PC-3 (cell line): ENCODE results near the gene PRSS36. TPM values are rescaled to one million over a fixed set of nuclear protein-coding genes. Genes with fewer than 3 reads are reported as not detected.

ENCODE experiments used
- ATAC-seq: fragments of 200-7000 bp; cut with Tn5 transposase; 2 replicates; pipeline ENCODE4 v1.9.1; 2020; ENCODE audit warnings: mild to moderate bottlenecking, moderate library complexity
- BruUV-seq: library from RNA; stranded (reverse); fragments of 400-500 nt; replicated peaks from 2 replicates; lab custom pipeline; 2021; lab: Mats Ljungman, UMichigan
- CTCF ChIA-PET: fragments of 300-600 bp; sonication (Branson Sonifier 250); formaldehyde crosslinking; loops from one replicate; lab custom pipeline; 2022; ENCODE audit warnings: antibody characterized with exemption; lab: Charles Lee
- POLR2A ChIA-PET: fragments of 300-600 bp; sonication (Branson Sonifier 250); formaldehyde crosslinking; loops from one replicate; lab custom pipeline; 2022; ENCODE audit warnings: antibody characterized with exemption; ENCODE audit not compliant: unreplicated experiment; lab: Charles Lee
- DNase-seq: peaks from one replicate; pipeline ENCODE4 v3.0.0-alpha.2; 2015
- H2AFZ ChIP-seq: fragments of 300-600 bp; sonication (generic); 2 replicates; pipeline ENCODE4 v1.6.0; 2016; ENCODE audit warnings: antibody characterized with exemption, low read length
- H3F3A ChIP-seq: fragments of 300-600 bp; sonication (generic); one replicate; pipeline ENCODE4 v1.6.0; 2017; ENCODE audit warnings: antibody characterized with exemption, low read length, control low read depth, mild to moderate bottlenecking; ENCODE audit not compliant: unreplicated experiment
- H3K27ac ChIP-seq: fragments of 300-600 bp; sonication (generic); 2 replicates; pipeline ENCODE4 v1.5.1; 2016; ENCODE audit warnings: mild to moderate bottlenecking, low read length
- H3K27me3 ChIP-seq: fragments of 300-600 bp; sonication (generic); 2 replicates; pipeline ENCODE4 v1.6.1; 2016; ENCODE audit warnings: low read length, mixed read lengths
- H3K36me3 ChIP-seq: fragments of 300-600 bp; sonication (generic); 2 replicates; pipeline ENCODE4 v1.6.1; 2016; ENCODE audit warnings: low read depth, mixed run types, low read length, mixed read lengths
- H3K4me1 ChIP-seq: fragments of 300-600 bp; sonication (generic); 2 replicates; pipeline ENCODE4 v1.5.1; 2016; ENCODE audit warnings: low read length; ENCODE audit not compliant: insufficient read depth
- H3K4me2 ChIP-seq: fragments of 300-600 bp; sonication (generic); 2 replicates; pipeline ENCODE4 v1.6.0; 2016; ENCODE audit warnings: low read length
- H3K4me3 ChIP-seq: fragments of 300-600 bp; sonication (generic); 2 replicates; pipeline ENCODE4 v1.5.1; 2016; ENCODE audit warnings: mild to moderate bottlenecking, low read length, mixed read lengths
- H3K79me2 ChIP-seq: fragments of 300-600 bp; sonication (generic); 2 replicates; pipeline ENCODE4 v1.6.1; 2017; ENCODE audit warnings: low read length, mixed read lengths
- H3K9ac ChIP-seq: fragments of 300-600 bp; sonication (generic); 2 replicates; pipeline ENCODE4 v1.6.0; 2016; ENCODE audit warnings: mild to moderate bottlenecking, low read length
- H3K9me2 ChIP-seq: fragments of 300-600 bp; sonication (generic); replicated peaks from 2 replicates; pipeline ENCODE4 v1.6.1; 2016; ENCODE audit warnings: mixed run types, low read length, mixed read lengths
- H3K9me3 ChIP-seq: fragments of 300-600 bp; sonication (generic); 2 replicates; pipeline ENCODE4 v1.6.1; 2016; ENCODE audit warnings: low read length, mixed read lengths
- H4K20me1 ChIP-seq: fragments of 300-600 bp; sonication (generic); 2 replicates; pipeline ENCODE4 v1.6.1; 2016; ENCODE audit warnings: low read length, mixed read lengths
- CTCF ChIP-seq: fragments of 300-600 bp; sonication (generic); conservative IDR thresholded peaks from 2 replicates; pipeline ENCODE4 v1.5.1; 2017; ENCODE audit warnings: antibody characterized with exemption, low read depth, mild to moderate bottlenecking, low read length
- EZH2 ChIP-seq: fragments of 300-600 bp; sonication (generic); IDR thresholded peaks from one replicate; pipeline ENCODE4 v1.6.1; 2017; ENCODE audit warnings: antibody characterized with exemption, mild to moderate bottlenecking, low read length; ENCODE audit not compliant: unreplicated experiment
- EZH2phosphoT487 ChIP-seq: fragments of 300-600 bp; sonication (generic); IDR thresholded peaks from 2 replicates; pipeline ENCODE4 v1.6.1; 2018; ENCODE audit warnings: mild to moderate bottlenecking, antibody characterized with exemption, low read length, borderline replicate concordance
- intact Hi-C: fragments of 100-400 bp; cut with micrococcal nuclease; formaldehyde crosslinking; loops from 2 replicates; pipeline ENCODE4 v1.9.0; 2023
- total RNA-seq: library from RNA; depleted of rRNA; stranded (reverse); fragments of >200 nt; gene quantifications from 2 replicates; pipeline ENCODE4 v1.2.3, GENCODE V29; 2014

PRSS36 gene
- total RNA-seq, 1 experiment from 2014 or later: 0.51 TPM

- Histone ChIP-seq H3K27me3 (no peaks in the 10 kb centered on the region), H2AFZ (no peak overlapping the region), H3K27ac (peak overlapping the region; percentile 72), H3K9me3 (no peaks in the 10 kb centered on the region), H3K9ac (peak overlapping the region; percentile 28; the same call in 1 of the 2 replicates), H3K4me1 (peaks cover 24% of the 10 kb centered on the region), H3K79me2 (no peaks in the 10 kb centered on the region), H3K4me3 (no peak overlapping the region), H3K36me3 (no peaks in the 10 kb centered on the region; the same call in 1 of the 2 replicates), H3F3A (no peaks in the 10 kb centered on the region), H3K9me2 (no peaks in the 10 kb centered on the region), H4K20me1 (no peaks in the 10 kb centered on the region), H3K4me2 (no peak overlapping the region)
- peak; percentile 79 for ATAC-seq
- intact Hi-C loops: no loop called here
- POLR2A ChIA-PET: interaction anchor here (1.0 kb wide), 1 partner anchor 11 kb away, joined by 3 read pairs; the partner anchor contains the start of gene KAT8
- CTCF ChIA-PET: interaction anchor here (0.6 kb wide), 1 partner anchor 36 kb away, joined by 3 read pairs; no protein-coding TSS in a partner anchor
- TF ChIP-seq EZH2phosphoT487 (no peak), CTCF (no peak), EZH2 (no peak)
- BruUV-seq: no TSS peak
- DNase-seq: peak; percentile 46
Measured at GRCh38 chr16:31128711-31129567, 20.9 kb downstream of the PRSS36 start.

- Histone ChIP-seq H3F3A (no peaks in the 10 kb centered on the region), H4K20me1 (no peaks in the 10 kb centered on the region), H3K4me3 (no peak overlapping the region), H3K36me3 (no peaks in the 10 kb centered on the region; the same call in 1 of the 2 replicates), H2AFZ (no peak overlapping the region), H3K79me2 (no peaks in the 10 kb centered on the region), H3K4me1 (peaks cover 24% of the 10 kb centered on the region), H3K9me2 (no peaks in the 10 kb centered on the region), H3K27ac (no peak overlapping the region), H3K9ac (no peak overlapping the region), H3K27me3 (no peaks in the 10 kb centered on the region), H3K9me3 (no peaks in the 10 kb centered on the region), H3K4me2 (no peak overlapping the region)
- TF ChIP-seq CTCF (no peak), EZH2 (no peak), EZH2phosphoT487 (no peak)
- BruUV-seq: no TSS peak
- ATAC-seq (no peak), DNase-seq (no peak)
- CTCF ChIA-PET: no interaction called here
- intact Hi-C loops: no loop called here
- POLR2A ChIA-PET: no interaction called here
Measured at GRCh38 chr16:31127182-31127581, 22.7 kb downstream of the PRSS36 start.

- Histone ChIP-seq H3F3A (no peaks in the 10 kb centered on the region), H3K4me3 (no peak overlapping the region), H4K20me1 (no peaks in the 10 kb centered on the region), H3K9me3 (no peaks in the 10 kb centered on the region), H3K27me3 (no peaks in the 10 kb centered on the region), H3K9ac (no peak overlapping the region), H3K4me2 (no peak overlapping the region), H3K36me3 (0 out of 2 replicates have a peak, but pooled peaks cover under 1% of the 10 kb centered on the region), H3K9me2 (no peaks in the 10 kb centered on the region), H2AFZ (no peak overlapping the region), H3K27ac (no peak overlapping the region), H3K4me1 (peaks cover 18% of the 10 kb centered on the region), H3K79me2 (no peaks in the 10 kb centered on the region)
- ATAC-seq: no peak
- CTCF ChIA-PET: no interaction called here
- intact Hi-C loops: no loop called here
- no TSS peak for BruUV-seq
- TF ChIP-seq EZH2phosphoT487 (no peak), EZH2 (no peak), CTCF (no peak)
- no peak for DNase-seq
- POLR2A ChIA-PET: no interaction called here
Measured at GRCh38 chr16:31125844-31126243, 24.0 kb downstream of the PRSS36 start.
